HepG2 (cell line): ENCODE results near the gene MIGA2.

ENCODE experiments used
- CTCF ChIP-seq: sonication (generic); formaldehyde crosslinking; IDR thresholded peaks from 2 replicates; pipeline ENCODE4 v1.5.0; 2020; ENCODE audit warnings: mild to moderate bottlenecking, missing genetic modification reagents, moderate library complexity
- PLSCR1 ChIP-seq: sonication (generic); formaldehyde crosslinking; IDR thresholded peaks from 2 replicates; pipeline ENCODE4 v1.5.0; 2020; ENCODE audit warnings: missing genetic modification reagents, mild to moderate bottlenecking, borderline replicate concordance
- POLR2AphosphoS5 ChIP-seq: IDR thresholded peaks from 2 replicates; pipeline ENCODE4 v1.6.1; 2012; ENCODE audit warnings: low read depth, low read length
- SP140L ChIP-seq: sonication (generic); formaldehyde crosslinking; IDR thresholded peaks from 2 replicates; pipeline ENCODE4 v1.4.0; 2020; ENCODE audit warnings: missing genetic modification reagents, borderline replicate concordance
- ZNF343 ChIP-seq: sonication (generic); formaldehyde crosslinking; IDR thresholded peaks from 2 replicates; pipeline ENCODE4 v1.4.0; 2020; ENCODE audit warnings: mild to moderate bottlenecking, missing genetic modification reagents

- no peak for TF ChIP-seq CTCF (CRISPR knock-in tag)
- TF ChIP-seq SP140L (CRISPR knock-in tag) = no peak
- no peak for TF ChIP-seq POLR2AphosphoS5
- no peak for TF ChIP-seq PLSCR1
- no peak for TF ChIP-seq ZNF343
Measured at GRCh38 chr9:129089246-129089645, 52.8 kb downstream of the MIGA2 start.
